Prostate gland (tissue), 2 donors: ENCODE results near the gene SLC49A3. TPM values are rescaled to one million over a fixed set of nuclear protein-coding genes. Genes with fewer than 3 reads are reported as not detected.

Experiments
- DNase-seq: peaks from one replicate; pipeline ENCODE4 v3.0.0-alpha.2; 2019; ENCODE audit warnings: low spot score
- H3K27ac ChIP-seq, 2 donors: fragments of 200-600 bp; sonication (generic); 2 replicates each; pipeline ENCODE4 v1.5.1; 2017 to 2019
- H3K27me3 ChIP-seq: fragments of 200-600 bp; sonication (generic); replicated peaks from 2 replicates; pipeline ENCODE4 v1.5.1; 2019; ENCODE audit not compliant: insufficient read depth
- H3K36me3 ChIP-seq, 2 donors: fragments of 200-600 bp; sonication (generic); 1 replicate in 1 of 2; 2 replicates in 1 of 2; pipeline versions ENCODE4 v1.5.1 to v1.8.1; 2017 to 2019
- H3K4me1 ChIP-seq: fragments of 200-600 bp; sonication (generic); replicated peaks from 2 replicates; pipeline ENCODE4 v1.5.1; 2019
- H3K4me3 ChIP-seq, 2 donors: fragments of 200-600 bp; sonication (generic); 2 replicates each; pipeline ENCODE4 v1.5.1; 2017 to 2019
- H3K9me3 ChIP-seq: fragments of 200-600 bp; sonication (generic); 2 replicates; pipeline ENCODE4 v1.5.1; 2017
- CTCF ChIP-seq, 4 experiments: fragments of 200-600 bp in 2 of 4; fragments of 450-650 bp in 2 of 4; sonication (generic) in 2 of 4; IDR thresholded peaks; 1 replicate in 3 of 4; 2 replicates in 1 of 4; pipeline ENCODE4 v1.5.1; 2016 to 2019; ENCODE audit warnings: antibody characterized with exemption in 4 of 4, mild to moderate bottlenecking in 2 of 4, moderate library complexity in 2 of 4
- POLR2A ChIP-seq: fragments of 450-650 bp; IDR thresholded peaks from one replicate; pipeline ENCODE4 v1.6.1; 2016; ENCODE audit warnings: antibody characterized with exemption, mild to moderate bottlenecking
- POLR2AphosphoS5 ChIP-seq: sonication (generic); formaldehyde crosslinking; IDR thresholded peaks from one replicate; pipeline ENCODE4 v1.6.1; 2017; ENCODE audit warnings: antibody characterized with exemption
- WGBS: methylation state at CpG from one replicate; pipeline ENCODE4 v1.1.5; 2018; 5-methylcytosine and 5-hydroxymethylcytosine counted together
- intact Hi-C: fragments of 100-400 bp; cut with DNase I; formaldehyde crosslinking; loops from one replicate; pipeline ENCODE4 v1.14.2; 2022
- total RNA-seq, 2 donors: library from RNA; depleted of rRNA; stranded (reverse); fragments of >200 nt; gene quantifications; one replicate each; pipeline ENCODE4 v1.1.0, GENCODE V29; 2016

The SLC49A3 gene
- total RNA-seq, 2 donors from 2014 or later: 2.6 to 11.0 TPM

GRCh38 chr4:689723-690122 is 772 bp upstream of the SLC49A3 start:
- H3K4me1 ChIP-seq: peaks cover 7% of the 10 kb centered on the region
- intact Hi-C loops: no loop called here
- no peaks in the 10 kb centered on the region for H3K36me3 ChIP-seq
- no peaks in the 10 kb centered on the region for H3K9me3 ChIP-seq
- 82% methylated on average over 8 of the region's 8 CpGs for whole genome bisulfite sequencing
- H3K4me3 ChIP-seq: no peak overlapping the region
- no peak for DNase-seq
- H3K27me3 ChIP-seq: no peaks in the 10 kb centered on the region
- TF ChIP-seq CTCF (IDR thresholded peaks at IDR 0.05) (no peak), POLR2AphosphoS5 (no peak), POLR2A (no peak)
- H3K27ac ChIP-seq: peak overlapping the region in 1 of 2 donors; percentile 45

DNA sequence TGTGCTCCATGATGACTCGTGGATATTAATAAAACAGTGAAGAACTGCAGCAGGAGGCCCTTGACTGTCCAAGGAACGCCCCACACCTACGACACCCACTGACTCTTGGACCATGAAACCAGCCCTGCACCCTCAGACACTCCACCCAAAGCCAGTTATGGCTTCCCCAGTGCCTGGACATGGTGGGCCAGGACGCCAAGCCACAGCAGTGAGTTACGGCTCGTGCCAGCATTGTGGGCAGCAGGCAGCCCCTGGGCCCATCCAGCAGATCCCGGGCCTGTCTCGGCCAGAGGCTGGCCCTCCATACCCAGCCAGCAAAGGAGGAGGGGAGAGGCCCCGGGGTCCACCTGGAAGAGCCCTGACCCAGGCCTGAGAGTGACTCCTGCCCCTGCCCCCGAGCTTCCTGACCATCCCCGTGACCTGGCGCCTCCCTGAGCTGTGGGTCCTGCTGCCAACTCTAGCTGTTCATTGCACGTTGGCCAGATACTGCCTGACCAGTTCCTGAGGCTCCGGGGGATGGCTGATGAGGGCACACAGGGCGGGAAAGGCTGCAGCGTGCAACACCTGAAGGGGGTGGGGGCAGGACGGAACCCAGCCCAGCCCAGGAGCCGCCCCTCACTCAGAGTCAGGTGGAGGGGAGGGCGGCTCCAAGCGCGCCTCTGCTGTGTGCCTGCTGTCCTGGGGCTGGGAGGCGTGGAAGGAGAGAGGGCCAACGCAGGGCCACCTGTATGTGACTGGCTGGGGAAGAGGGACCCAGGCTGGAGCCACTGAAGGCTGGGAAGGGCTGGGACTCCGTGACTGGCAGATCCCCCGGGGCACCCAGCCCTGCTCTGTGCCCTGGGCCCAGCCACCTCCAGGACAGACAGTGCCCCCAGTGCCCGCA is 739 bp downstream of the SLC49A3 start:
- 75% methylated on average over 22 of the region's 26 CpGs for WGBS
- H3K4me3 ChIP-seq: peak overlapping the region; percentile 33 to 34
- DNase-seq: no peak
- peak overlapping the region; percentile 45 to 60 for H3K27ac ChIP-seq
- peaks cover 7% of the 10 kb centered on the region for H3K4me1 ChIP-seq
- TF ChIP-seq POLR2A: no peak
- no peak for TF ChIP-seq POLR2AphosphoS5
- TF ChIP-seq CTCF (IDR thresholded peaks at IDR 0.05): no peak
- no peaks in the 10 kb centered on the region for H3K27me3 ChIP-seq
- H3K9me3 ChIP-seq: no peaks in the 10 kb centered on the region
- intact Hi-C loops: no loop called here
- no peaks in the 10 kb centered on the region for H3K36me3 ChIP-seq

GRCh38 chr4:687048-687970 is 1.6 kb downstream of the SLC49A3 start:
- Histone ChIP-seq H3K27ac (no peak overlapping the region), H3K9me3 (no peaks in the 10 kb centered on the region), H3K4me3 (no peak overlapping the region), H3K36me3 (no peaks in the 10 kb centered on the region), H3K27me3 (no peaks in the 10 kb centered on the region), H3K4me1 (peaks cover 3% of the 10 kb centered on the region)
- no peak for DNase-seq
- WGBS: 87% methylated on average over 23 of the region's 38 CpGs
- intact Hi-C loops: no loop called here
- TF ChIP-seq POLR2AphosphoS5: no peak
- peak; percentile 41 for TF ChIP-seq POLR2A
- no peak for TF ChIP-seq CTCF (IDR thresholded peaks at IDR 0.05)

DNA sequence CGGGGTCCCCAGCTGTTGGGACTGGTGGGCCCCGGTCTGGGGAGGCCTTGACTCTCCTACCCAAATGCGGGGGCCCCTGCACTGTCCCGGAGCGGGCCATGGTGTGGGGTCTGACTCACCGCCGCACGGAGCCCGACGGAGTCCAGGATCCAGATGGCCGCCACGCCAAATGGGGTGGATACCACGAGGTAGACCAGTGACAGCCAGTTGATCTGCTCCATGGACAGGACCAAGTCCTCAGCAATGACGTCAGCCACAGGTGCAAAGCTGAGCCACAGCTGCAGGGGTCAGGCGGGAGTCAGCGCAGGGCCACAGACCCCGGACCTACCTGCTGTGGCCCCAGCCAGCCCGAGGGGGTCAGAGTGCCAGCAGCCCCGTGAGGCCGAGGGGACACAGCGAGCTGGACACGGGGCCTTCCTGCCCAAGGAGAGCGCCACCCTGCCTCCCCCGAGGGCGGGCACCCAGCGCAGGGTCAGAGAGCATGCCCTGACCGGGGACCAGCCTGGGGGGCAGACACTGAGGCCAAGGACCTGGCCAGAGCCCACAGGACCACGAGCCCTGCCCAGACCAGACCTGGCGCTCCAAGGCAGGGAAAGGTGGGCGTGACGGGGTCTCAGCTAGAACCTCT is 2.4 kb downstream of the SLC49A3 start:
- no peak for DNase-seq
- TF ChIP-seq CTCF (IDR thresholded peaks at IDR 0.05) (no peak), POLR2AphosphoS5 (no peak)
- H3K4me1 ChIP-seq: peaks cover 3% of the 10 kb centered on the region
- H3K9me3 ChIP-seq: no peaks in the 10 kb centered on the region
- intact Hi-C loops: no loop called here
- no peak overlapping the region for H3K27ac ChIP-seq
- no peak overlapping the region for H3K4me3 ChIP-seq
- H3K27me3 ChIP-seq: no peaks in the 10 kb centered on the region
- 94% methylated on average over 31 of the region's 31 CpGs for WGBS
- H3K36me3 ChIP-seq: no peaks in the 10 kb centered on the region
